ENCODE measurements around the gene SHISA9.

Gene SHISA9

DNA sequence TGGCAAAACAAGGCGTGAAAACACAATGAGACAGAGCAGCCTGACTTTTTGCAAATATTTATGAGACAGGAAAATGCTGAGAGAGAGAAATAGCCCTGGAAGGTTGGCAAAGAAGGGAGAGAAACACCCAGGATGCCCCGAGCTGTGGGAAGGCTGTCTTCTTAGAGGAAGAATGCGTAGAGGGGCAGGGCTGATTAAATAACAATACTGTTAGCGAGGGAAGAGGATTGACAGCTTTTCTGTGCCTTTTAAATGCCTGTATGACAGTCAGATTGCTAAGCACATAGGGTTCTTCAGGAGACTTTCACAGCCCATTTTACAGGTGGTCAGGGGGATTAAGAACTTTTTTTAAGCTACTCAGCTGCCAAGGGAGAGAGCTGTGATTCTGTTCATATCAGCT is 219.2 kb downstream of the SHISA9 start:
- no peak for DNase-seq (ENCODE audit: low spot score)

DNA sequence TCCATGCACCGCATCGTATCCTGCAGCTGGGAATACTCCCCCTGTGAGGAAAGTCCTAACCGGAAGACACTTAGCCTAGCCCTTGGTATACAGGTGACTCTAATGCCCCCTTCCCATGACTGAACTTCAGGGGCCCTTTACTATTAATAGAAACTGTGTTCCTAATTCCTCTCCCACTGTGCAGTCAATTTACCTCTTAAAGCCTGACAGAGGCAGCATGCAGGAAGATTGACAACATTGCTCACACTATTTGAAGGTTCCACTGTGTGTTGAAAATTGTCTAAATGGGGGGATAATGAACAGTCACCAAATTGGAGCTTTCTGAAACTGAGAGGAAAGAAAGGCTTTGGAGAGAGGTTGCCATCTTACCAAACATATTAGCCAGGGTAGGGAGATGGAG is 222.6 kb downstream of the SHISA9 start:
- DNase-seq (ENCODE audit: low spot score), result no peak

DNA sequence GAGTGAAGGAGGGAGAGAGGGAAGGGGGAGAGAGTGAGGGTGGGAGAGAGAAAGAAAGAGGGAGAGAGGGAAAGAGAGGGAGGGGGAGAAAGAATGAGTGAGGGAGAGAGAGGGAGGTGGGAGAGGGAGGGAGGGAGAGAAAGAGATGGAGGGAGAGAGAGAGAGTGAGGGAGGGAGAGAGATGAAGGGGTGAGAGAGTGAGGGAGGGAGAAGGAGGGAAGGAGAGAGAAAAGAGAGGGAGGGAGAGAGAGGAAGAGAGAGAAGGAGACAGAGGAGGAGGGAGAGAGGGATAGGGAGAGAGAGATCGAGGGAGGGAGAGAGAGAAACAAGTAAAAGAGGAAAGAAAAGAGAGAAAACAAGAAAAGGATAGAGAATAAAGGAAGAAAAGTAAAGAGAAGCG is 225.7 kb downstream of the SHISA9 start:
- DNase-seq (ENCODE audit: low spot score), result no peak

- DNase-seq (ENCODE audit: low spot score), result no peak
Observed at GRCh38 chr16:13130586-13130985, 229.2 kb downstream of the SHISA9 start.

- no peak for DNase-seq (ENCODE audit: low spot score)
Observed at GRCh38 chr16:13134836-13135235, 233.4 kb downstream of the SHISA9 start.

DNA sequence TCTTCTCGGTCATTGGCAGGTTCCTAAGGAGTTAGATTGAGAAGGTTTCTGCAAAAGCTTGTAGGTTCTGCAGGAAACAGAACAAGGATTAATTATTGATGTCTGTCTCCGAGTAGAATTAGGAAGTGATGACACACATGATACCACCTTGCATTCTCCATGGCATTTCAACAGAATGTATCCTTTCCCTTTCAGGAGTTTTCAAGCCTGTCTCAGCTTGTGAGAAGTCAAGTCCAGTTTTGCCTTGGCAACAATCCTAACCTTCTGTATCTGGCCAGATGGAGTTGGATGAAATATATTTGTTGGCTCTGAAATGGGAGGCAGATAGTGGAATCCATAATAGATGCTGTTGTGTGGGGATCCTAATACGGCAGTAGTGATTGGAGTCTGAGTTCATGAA is 235.5 kb downstream of the SHISA9 start:
- no peak for DNase-seq (ENCODE audit: low spot score)

DNA sequence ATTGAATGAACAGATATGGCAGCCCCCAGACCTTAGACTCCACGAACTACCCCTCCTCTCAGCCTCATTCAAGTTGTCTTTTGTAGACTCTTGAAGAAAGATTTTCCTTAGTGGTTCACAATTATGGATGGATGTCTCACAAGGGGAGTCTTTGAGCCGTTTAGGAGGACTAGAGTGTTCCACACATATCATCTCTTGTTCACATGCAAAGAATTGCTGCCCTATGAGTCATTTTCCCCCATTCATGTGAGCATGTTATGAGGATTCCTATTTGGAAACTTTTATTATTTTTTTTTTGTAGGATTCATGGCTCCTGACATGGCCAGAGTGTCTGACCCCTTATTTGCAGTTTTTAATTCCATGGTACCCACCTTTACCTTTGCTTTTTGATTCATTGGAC is 237.1 kb downstream of the SHISA9 start:
- no peak for DNase-seq (ENCODE audit: low spot score)

GRCh38 chr16:13139661-13140241 is 238.4 kb downstream of the SHISA9 start:
- no peak for DNase-seq (ENCODE audit: low spot score)

GRCh38 chr16:13143551-13143950 is 242.2 kb downstream of the SHISA9 start:
- DNase-seq (ENCODE audit: low spot score), result no peak

DNA sequence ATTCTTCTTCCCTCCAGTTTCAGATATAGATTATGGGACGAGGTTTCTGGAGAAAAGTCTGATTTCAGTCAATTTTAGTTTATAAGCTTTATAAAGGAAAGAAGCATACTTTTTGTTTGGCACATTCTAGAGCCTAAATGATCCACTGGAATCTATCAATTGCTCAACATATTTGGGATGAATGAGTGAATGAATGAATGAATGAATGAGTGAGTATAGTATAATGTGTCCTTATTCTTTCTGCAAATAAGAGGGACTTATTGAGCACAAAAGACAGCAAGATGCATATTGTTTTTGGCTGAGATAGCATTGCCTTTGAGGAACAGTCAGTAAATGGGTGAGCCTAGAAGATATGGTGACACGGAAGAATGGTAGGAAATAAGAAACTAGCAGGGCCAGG is 245.4 kb downstream of the SHISA9 start:
- no peak for DNase-seq (ENCODE audit: low spot score)

- DNase-seq (ENCODE audit: low spot score), result no peak
Observed at GRCh38 chr16:13148294-13148693, 246.9 kb downstream of the SHISA9 start.

GRCh38 chr16:13148836-13149235 is 247.4 kb downstream of the SHISA9 start:
- DNase-seq (ENCODE audit: low spot score), result no peak

DNA sequence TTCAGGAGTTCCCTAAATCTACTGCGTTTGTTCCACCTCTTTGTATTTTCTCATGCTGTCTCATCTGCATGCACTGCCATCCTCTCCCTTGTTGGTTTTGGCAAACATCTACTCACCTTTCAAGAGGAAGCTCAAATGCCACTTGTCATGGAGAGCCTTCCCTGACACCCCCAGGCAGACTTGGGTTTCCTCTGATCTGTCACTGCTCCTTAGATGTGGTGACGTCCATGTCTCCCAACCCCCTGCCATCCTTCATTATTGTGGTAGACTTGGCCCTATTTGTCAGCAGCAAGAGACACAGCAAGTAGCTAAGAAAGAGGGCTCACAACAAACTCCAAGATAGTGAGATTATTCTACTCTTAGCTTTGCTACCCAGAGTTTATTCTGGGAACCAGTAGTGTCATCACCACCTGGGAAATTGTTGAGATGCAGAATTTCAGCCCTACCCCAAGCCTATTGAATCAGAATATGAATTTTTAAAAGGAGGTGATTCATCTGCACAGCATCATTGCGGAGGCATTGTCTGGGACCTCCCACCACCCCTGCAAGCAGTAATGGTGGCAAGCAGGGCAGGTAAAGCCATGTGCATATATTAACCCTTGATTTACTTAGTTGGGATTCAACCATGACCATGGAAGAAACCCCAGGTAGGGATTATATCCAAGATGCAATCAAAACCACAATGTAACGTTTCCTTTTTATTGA is 248.9 kb downstream of the SHISA9 start:
- DNase-seq (ENCODE audit: low spot score), result no peak

DNA sequence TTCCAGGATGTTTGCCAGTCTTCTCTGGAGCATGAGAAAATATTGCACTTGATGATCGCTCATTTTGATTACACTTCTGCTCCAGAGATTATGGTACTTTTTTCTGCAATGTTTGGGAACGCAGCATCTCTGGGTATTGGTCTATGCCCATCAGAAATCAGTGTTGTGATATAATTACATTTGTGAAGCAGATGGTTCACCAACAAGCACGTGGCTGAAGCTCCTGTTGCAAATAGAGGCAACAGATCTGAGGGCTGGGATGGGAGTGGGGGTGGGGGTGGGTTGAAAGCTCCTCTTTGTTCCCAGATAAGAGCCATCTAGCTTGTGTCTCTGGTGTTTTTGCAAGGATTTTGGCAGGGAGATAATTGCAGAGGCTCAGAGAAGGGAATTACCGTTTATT is 252.3 kb downstream of the SHISA9 start:
- no peak for DNase-seq (ENCODE audit: low spot score)

GRCh38 chr16:13154799-13155198 is 253.4 kb downstream of the SHISA9 start:
- DNase-seq (ENCODE audit: low spot score), result no peak

DNA sequence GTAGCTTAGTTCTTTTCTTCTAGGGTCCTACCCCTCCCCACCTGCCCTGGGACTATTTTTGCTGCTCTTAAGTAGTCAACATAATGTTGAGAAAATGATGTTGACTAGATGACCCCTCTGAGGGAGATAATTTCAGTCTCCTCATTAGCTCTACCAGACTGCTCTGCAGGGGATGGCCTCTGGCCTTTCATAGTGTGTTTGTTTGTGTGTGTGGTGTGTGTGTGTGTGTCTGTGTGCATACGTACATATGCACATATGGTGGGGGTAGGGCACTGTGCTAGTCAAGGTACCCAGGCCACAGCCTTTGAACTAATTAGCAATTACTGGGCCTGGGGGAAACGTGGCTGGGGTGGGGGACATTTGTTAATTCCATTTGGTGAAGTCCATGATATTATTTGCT is 254.0 kb downstream of the SHISA9 start:
- no peak for DNase-seq (ENCODE audit: low spot score)

- DNase-seq (ENCODE audit: low spot score), result no peak
Observed at GRCh38 chr16:13155780-13156179, 254.4 kb downstream of the SHISA9 start.

DNA sequence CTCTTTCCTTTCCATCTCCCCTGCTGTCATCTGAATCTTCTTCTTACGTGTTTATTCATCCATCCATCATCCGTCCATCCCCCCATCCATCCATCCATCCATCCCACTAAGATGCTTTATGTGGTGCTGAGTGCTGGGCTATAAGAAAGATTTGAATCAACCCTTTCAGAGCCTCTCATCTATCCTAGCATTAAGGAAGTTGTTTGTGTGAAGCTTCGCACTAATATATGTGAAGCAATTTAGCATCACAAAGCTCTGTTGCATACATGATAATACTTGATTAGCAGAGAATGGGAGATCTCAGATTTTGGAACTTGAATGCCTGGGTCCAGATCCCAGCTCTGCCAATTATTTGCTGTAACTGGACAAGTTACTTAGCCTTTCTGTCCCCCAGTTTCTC is 255.7 kb downstream of the SHISA9 start:
- DNase-seq (ENCODE audit: low spot score), result no peak

DNA sequence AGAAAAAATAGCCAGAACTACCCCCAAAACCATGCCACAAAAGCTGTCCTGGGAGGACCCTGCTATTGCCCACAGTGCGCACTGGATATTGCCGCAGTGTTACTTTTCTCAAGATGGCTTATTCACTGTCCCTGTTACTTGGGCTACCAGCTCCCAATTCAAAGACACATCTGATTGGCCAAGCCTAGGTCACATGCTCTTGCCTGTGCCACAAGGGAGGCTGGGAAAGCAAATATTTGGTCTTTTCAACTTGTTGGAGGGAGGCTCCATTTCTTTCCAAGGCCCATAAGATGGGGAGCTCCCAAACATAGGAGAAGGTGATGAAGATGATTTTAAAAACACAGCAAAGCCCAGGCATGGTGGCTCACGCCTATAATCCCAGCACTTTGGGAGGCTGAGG is 257.0 kb downstream of the SHISA9 start:
- DNase-seq (ENCODE audit: low spot score), result no peak

GRCh38 chr16:13165024-13165423 is 263.6 kb downstream of the SHISA9 start:
- no peak for DNase-seq (ENCODE audit: low spot score)

DNA sequence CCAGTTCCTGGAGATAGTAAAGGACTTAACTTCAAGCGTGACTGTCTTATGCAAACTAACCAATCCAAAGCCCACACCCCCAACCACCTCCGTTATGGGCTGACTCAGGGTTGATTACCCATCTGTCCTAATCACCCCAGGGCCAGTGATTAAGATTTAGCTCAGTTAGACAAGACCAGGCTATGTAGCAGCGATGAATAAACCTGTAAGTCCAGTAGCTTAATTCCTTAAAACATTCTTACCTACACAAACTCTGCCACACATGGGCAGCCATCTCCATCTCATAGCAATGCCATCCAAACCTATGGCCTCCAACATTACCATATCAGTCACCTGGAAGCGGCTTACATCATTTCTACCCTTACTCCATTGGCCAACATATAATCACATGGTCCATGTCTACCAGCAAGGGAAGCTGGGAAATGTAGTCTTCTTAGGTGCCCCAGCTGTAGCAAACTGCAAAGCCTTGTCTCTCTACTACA is 266.7 kb downstream of the SHISA9 start:
- peak; percentile 59 for DNase-seq (ENCODE audit: low spot score)

- no peak for DNase-seq (ENCODE audit: low spot score)
Observed at GRCh38 chr16:13171313-13171712, 269.9 kb downstream of the SHISA9 start.

DNA sequence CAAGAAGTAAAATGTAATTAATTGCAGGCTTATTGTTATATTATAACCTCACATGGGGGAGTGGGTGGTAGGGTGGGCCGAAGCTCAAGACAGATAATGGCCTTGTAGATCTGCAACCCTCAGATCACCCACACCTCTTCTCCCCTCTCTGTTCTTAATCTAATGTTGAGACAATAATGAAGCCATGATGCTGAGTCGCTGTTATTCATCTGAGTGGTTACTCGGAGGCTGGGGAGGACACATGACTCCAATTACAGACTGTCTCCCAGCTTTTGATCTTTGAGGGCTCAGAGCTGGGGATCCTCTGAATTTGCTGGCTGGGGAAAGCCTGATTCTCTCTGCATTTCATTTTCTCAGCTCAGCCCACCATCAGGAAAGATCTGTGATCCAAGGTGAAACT is 275.3 kb downstream of the SHISA9 start:
- DNase-seq (ENCODE audit: low spot score), result no peak

GRCh38 chr16:13178318-13178717 is 276.9 kb downstream of the SHISA9 start:
- no peak for DNase-seq (ENCODE audit: low spot score)

Data from ecto neural progenitor cell (in vitro differentiated cells).